A673 (cell line): ENCODE data around the gene RIMS3. TPM values are rescaled to one million over a fixed set of nuclear protein-coding genes. Genes with fewer than 3 reads are reported as not detected.

Experiments used
- BruUV-seq: library from RNA; stranded (reverse); fragments of 400-500 nt; replicated peaks from 2 replicates; lab custom pipeline; 2021; lab: Mats Ljungman, UMichigan
- CTCF ChIA-PET: fragments of 300-600 bp; sonication (Branson Sonifier 250); formaldehyde crosslinking; loops from one replicate; lab custom pipeline; 2022; ENCODE audit warnings: antibody characterized with exemption; lab: Charles Lee
- POLR2A ChIA-PET: fragments of 300-600 bp; sonication (Branson Sonifier 250); formaldehyde crosslinking; loops from one replicate; lab custom pipeline; 2022; ENCODE audit warnings: antibody characterized with exemption; ENCODE audit not compliant: low non-redundant PET; lab: Charles Lee
- DNase-seq: peaks from one replicate; pipeline ENCODE4 v3.0.0-alpha.2; 2015; ENCODE audit warnings: low spot score
- H3K27ac ChIP-seq: fragments of 200-600 bp; sonication (generic); 2 replicates; pipeline ENCODE4 v1.5.1; 2016; ENCODE audit warnings: mixed run types, low read depth, mild to moderate bottlenecking, mixed read lengths, antibody characterized with exemption, low read length; ENCODE audit not compliant: poor library complexity, severe bottlenecking
- H3K27me3 ChIP-seq: fragments of 200-600 bp; sonication (generic); replicated peaks from 2 replicates; pipeline ENCODE4 v1.6.1; 2017; ENCODE audit warnings: mixed run types, low read depth, mild to moderate bottlenecking, mixed read lengths, antibody characterized with exemption, low read length; ENCODE audit not compliant: insufficient read depth, poor library complexity
- H3K36me3 ChIP-seq: fragments of 200-600 bp; sonication (generic); 2 replicates; pipeline ENCODE4 v1.6.1; 2016; ENCODE audit warnings: mixed run types, mild to moderate bottlenecking, mixed read lengths, antibody characterized with exemption, low read length; ENCODE audit not compliant: insufficient read depth, poor library complexity, severe bottlenecking
- H3K4me1 ChIP-seq: fragments of 200-600 bp; sonication (generic); 2 replicates; pipeline ENCODE4 v1.6.1; 2017; ENCODE audit warnings: mixed run types, mild to moderate bottlenecking, mixed read lengths, antibody characterized with exemption, low read length; ENCODE audit not compliant: insufficient read depth, poor library complexity, severe bottlenecking
- H3K4me3 ChIP-seq: fragments of 200-600 bp; sonication (generic); 2 replicates; pipeline ENCODE4 v1.5.1; 2016; ENCODE audit warnings: low read depth, mixed run types, mild to moderate bottlenecking, mixed read lengths, low read length; ENCODE audit not compliant: poor library complexity, severe bottlenecking
- H3K9me3 ChIP-seq: fragments of 200-600 bp; sonication (generic); 2 replicates; pipeline ENCODE4 v1.6.1; 2016; ENCODE audit warnings: mixed run types, low read depth, mild to moderate bottlenecking, mixed read lengths, antibody characterized with exemption, low read length; ENCODE audit not compliant: poor library complexity, severe bottlenecking
- EZH2 ChIP-seq: fragments of 200-600 bp; sonication (generic); IDR thresholded peaks from 2 replicates; pipeline ENCODE4 v1.6.1; 2017; ENCODE audit warnings: borderline replicate concordance, low read depth, mild to moderate bottlenecking, mixed read lengths, antibody characterized with exemption, low read length; ENCODE audit not compliant: poor library complexity, severe bottlenecking
- intact Hi-C: fragments of 100-400 bp; cut with micrococcal nuclease; formaldehyde crosslinking; loops from one replicate; pipeline ENCODE4 v1.10.0; 2022; ENCODE audit not compliant: unreplicated experiment
- total RNA-seq: library from RNA; stranded (reverse); gene quantifications from 2 replicates; pipeline ENCODE4 v1.2.3, GENCODE V29; 2021
- TF ChIP-seq, protein P1 (sequence below): fragments of 300-800, 200-600 bp; sonication (generic); conservative IDR thresholded peaks from 2 replicates; pipeline ENCODE4 v1.5.1; 2017; ENCODE audit warnings: low read depth, mild to moderate bottlenecking, antibody characterized with exemption, low read length, moderate library complexity, mixed read lengths

Gene RIMS3
- total RNA-seq, 1 experiment from 2014 or later: 9.9 TPM

DNA sequence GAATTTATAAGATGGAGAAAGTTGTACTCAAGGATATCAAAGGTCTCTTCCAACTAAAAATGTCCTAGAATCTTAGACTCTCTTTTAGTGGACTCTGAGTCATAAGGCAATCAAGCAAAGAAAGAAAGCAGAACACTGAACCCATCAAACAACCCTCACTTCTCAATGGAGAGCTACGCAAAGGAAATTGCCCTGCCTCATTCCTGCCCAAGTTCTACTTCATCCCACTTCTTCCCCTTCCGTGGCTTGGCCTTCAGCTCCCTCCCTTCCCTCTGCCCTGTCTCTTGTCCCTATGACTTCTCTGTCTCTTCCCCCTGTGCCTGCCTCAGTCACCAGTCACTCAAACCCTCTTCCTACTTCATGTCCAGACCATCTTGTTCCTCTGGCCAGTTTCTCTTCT is 58.5 kb downstream of the RIMS3 start:
- TF ChIP-seq, protein P1, sequence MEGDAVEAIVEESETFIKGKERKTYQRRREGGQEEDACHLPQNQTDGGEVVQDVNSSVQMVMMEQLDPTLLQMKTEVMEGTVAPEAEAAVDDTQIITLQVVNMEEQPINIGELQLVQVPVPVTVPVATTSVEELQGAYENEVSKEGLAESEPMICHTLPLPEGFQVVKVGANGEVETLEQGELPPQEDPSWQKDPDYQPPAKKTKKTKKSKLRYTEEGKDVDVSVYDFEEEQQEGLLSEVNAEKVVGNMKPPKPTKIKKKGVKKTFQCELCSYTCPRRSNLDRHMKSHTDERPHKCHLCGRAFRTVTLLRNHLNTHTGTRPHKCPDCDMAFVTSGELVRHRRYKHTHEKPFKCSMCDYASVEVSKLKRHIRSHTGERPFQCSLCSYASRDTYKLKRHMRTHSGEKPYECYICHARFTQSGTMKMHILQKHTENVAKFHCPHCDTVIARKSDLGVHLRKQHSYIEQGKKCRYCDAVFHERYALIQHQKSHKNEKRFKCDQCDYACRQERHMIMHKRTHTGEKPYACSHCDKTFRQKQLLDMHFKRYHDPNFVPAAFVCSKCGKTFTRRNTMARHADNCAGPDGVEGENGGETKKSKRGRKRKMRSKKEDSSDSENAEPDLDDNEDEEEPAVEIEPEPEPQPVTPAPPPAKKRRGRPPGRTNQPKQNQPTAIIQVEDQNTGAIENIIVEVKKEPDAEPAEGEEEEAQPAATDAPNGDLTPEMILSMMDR: no peak
- no peak for TF ChIP-seq EZH2
- no TSS peak for BruUV-seq
- H3K27ac ChIP-seq: no peak overlapping the region
- no peak overlapping the region for H3K4me3 ChIP-seq
- intact Hi-C loops: no loop called here
- CTCF ChIA-PET: no interaction called here
- H3K36me3 ChIP-seq: no peaks in the 10 kb centered on the region
- no peaks in the 10 kb centered on the region for H3K9me3 ChIP-seq
- H3K4me1 ChIP-seq: no peaks in the 10 kb centered on the region
- no peak for DNase-seq
- POLR2A ChIA-PET: no interaction called here
- no peaks in the 10 kb centered on the region for H3K27me3 ChIP-seq

DNA sequence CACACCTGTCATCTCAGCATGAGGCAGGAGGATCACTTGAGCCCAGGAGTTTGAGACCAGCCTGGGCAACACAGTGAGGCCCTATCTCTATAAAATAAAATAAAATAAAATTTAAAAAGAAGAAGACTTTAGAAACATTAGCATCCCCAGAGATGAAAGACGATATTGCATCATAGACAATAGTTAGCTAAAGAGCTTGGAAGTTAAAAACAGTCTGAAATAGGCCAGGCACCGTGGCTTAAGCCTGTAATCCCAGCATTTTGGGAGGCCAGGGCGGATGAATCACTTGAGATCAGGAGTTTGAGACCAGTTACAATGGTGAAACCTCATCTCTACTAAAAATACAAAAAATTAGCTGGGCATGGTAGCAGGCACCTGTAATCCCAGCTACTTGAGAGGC is 59.3 kb downstream of the RIMS3 start:
- Histone ChIP-seq H3K4me1 (no peaks in the 10 kb centered on the region), H3K4me3 (no peak overlapping the region), H3K36me3 (no peaks in the 10 kb centered on the region), H3K27me3 (no peaks in the 10 kb centered on the region), H3K9me3 (no peaks in the 10 kb centered on the region), H3K27ac (no peak overlapping the region)
- ChIA-PET POLR2A (no interaction called here), CTCF (no interaction called here)
- intact Hi-C loops: no loop called here
- TF ChIP-seq, protein P1: no peak
- TF ChIP-seq EZH2: no peak
- DNase-seq: no peak
- no TSS peak for BruUV-seq

DNA sequence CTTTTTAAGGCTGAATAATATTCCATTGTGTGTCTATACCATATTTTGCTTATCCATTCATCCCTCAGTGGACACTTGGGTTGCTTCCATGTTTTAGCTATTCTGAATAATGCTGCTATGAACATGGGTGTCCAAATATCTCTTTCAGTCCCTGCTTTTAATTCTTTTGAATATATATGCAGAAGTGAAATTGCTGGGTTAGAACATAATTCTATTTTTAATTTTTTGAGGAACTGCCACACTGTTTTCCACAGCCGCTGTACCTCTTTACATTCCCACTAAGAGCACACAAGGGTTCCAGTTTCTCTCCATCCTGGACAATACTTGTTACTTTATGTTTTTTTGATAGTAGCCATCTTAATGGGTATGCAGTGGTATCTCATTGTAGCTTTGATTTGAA is 65.6 kb downstream of the RIMS3 start:
- H3K36me3 ChIP-seq: no peaks in the 10 kb centered on the region
- no TSS peak for BruUV-seq
- H3K27me3 ChIP-seq: no peaks in the 10 kb centered on the region

More for the DNA sequence above, 65.6 kb downstream of the RIMS3 start:
- no peak for DNase-seq
- POLR2A ChIA-PET: no interaction called here
- TF ChIP-seq EZH2: no peak
- TF ChIP-seq, protein P1: no peak
- CTCF ChIA-PET: no interaction called here
- Histone ChIP-seq H3K9me3 (no peaks in the 10 kb centered on the region), H3K4me1 (no peaks in the 10 kb centered on the region), H3K27ac (no peak overlapping the region), H3K4me3 (no peak overlapping the region)
- intact Hi-C loops: no loop called here
